HS-27A (cell line): ENCODE measurements around the gene CDC6.
A peak's percentile ranks its signal among the peaks of the same experiment; 100 is the strongest.
"Not testable (repeated sequence)": the region's sequence is repeated elsewhere in the genome, so short reads cannot be mapped to it uniquely, and the experiment has no call there.

ENCODE experiments used
- DNase-seq: peaks from one replicate; pipeline ENCODE4 v3.0.0-alpha.2; 2012; ENCODE audit warnings: low read depth, missing footprints

The CDC6 gene

GRCh38 chr17:40287159-40287493 lies 553 bp upstream of the CDC6 start:
- no peak for DNase-seq

GRCh38 chr17:40290629-40291280 lies 3.1 kb downstream of the CDC6 start:
- peak; percentile 38 for DNase-seq

- no peak for DNase-seq
Observed at GRCh38 chr17:40291281-40291664, 3.6 kb downstream of the CDC6 start.

GRCh38 chr17:40293363-40293762 lies 5.7 kb downstream of the CDC6 start:
- no peak for DNase-seq

GRCh38 chr17:40295488-40296436 lies 8.1 kb downstream of the CDC6 start:
- no peak for DNase-seq

GRCh38 chr17:40297511-40297910 lies 9.8 kb downstream of the CDC6 start:
- no peak for DNase-seq

- no peak for DNase-seq
Observed at GRCh38 chr17:40298726-40299125, 11.0 kb downstream of the CDC6 start.

GRCh38 chr17:40299159-40299757 lies 11.6 kb downstream of the CDC6 start:
- not testable (repeated sequence) for DNase-seq

- DNase-seq = no peak
Observed at GRCh38 chr17:40301315-40301714, 13.6 kb downstream of the CDC6 start.

- no peak for DNase-seq
Observed at GRCh38 chr17:40303009-40303657, 15.5 kb downstream of the CDC6 start.

GRCh38 chr17:40303708-40304551 lies 16.3 kb downstream of the CDC6 start:
- no peak for DNase-seq

- DNase-seq = not testable (repeated sequence)
Observed at GRCh38 chr17:40304552-40304863, 16.8 kb downstream of the CDC6 start.

- not testable (repeated sequence) for DNase-seq
Observed at GRCh38 chr17:40304866-40305265, 17.2 kb downstream of the CDC6 start.

- DNase-seq = no peak
Observed at GRCh38 chr17:40306395-40306794, 18.7 kb downstream of the CDC6 start.

- no peak for DNase-seq
Observed at GRCh38 chr17:40307001-40307730, 19.5 kb downstream of the CDC6 start.

GRCh38 chr17:40307740-40308239 lies 20.1 kb downstream of the CDC6 start:
- no peak for DNase-seq

GRCh38 chr17:40309031-40309948 lies 21.6 kb downstream of the CDC6 start, which contains the start of gene RARA:
TSS of gene RARA (plus strand) at chr17:40309180. CDS start at chr17:40331219, 22,039 bp downstream.
- no peak for DNase-seq

GRCh38 chr17:40309949-40310510 lies 22.4 kb downstream of the CDC6 start:
- no peak for DNase-seq

- DNase-seq = no peak
Observed at GRCh38 chr17:40310882-40311391, 23.3 kb downstream of the CDC6 start.
